ENCODE measurements around the gene PARVG. TPM values are rescaled to one million over a fixed set of nuclear protein-coding genes. Genes with fewer than 3 reads are reported as not detected.
"Not testable (repeated sequence)": the region's sequence is repeated elsewhere in the genome, so short reads cannot be mapped to it uniquely, and the experiment has no call there.

PARVG gene
- total RNA-seq, 2 donors from 2014 or later, result 74.9 to 81.5 TPM

GRCh38 chr22:44217346-44217745, 36.6 kb downstream of the PARVG start:
- ATAC-seq (replicated peaks in 1 of 2), result no peak
- Mint-ChIP-seq H3K27ac (no peak overlapping the region), H3K9me3 (peaks cover 0 to 2% of the 10 kb centered on the region in 2 donors), H3K36me3 (ENCODE audit: insufficient read depth in 2 of 2) (peaks cover 0 to 2% of the 10 kb centered on the region in 2 donors), H3K27me3 (ENCODE audit: low read depth) (no peaks in the 10 kb centered on the region), H3K4me1 (ENCODE audit: low read depth) (no peaks in the 10 kb centered on the region), H3K4me3 (no peak overlapping the region)
- no peak for DNase-seq

- Mint-ChIP-seq H3K36me3 (ENCODE audit: insufficient read depth in 2 of 2) (peaks cover 0 to 2% of the 10 kb centered on the region in 2 donors), H3K4me3 (no peak overlapping the region), H3K27me3 (ENCODE audit: low read depth) (no peaks in the 10 kb centered on the region), H3K4me1 (ENCODE audit: low read depth) (no peaks in the 10 kb centered on the region), H3K9me3 (peaks cover 0 to 2% of the 10 kb centered on the region in 2 donors), H3K27ac (no peak overlapping the region)
- DNase-seq (no peak), ATAC-seq (replicated peaks in 1 of 2) (no peak)
Observed at GRCh38 chr22:44218071-44218470, 37.3 kb downstream of the PARVG start.

GRCh38 chr22:44219101-44219870, 38.6 kb downstream of the PARVG start:
- Mint-ChIP-seq H3K4me1 (ENCODE audit: low read depth) (no peaks in the 10 kb centered on the region), H3K36me3 (ENCODE audit: insufficient read depth in 2 of 2) (peaks cover 0 to 2% of the 10 kb centered on the region in 2 donors), H3K9me3 (peaks cover 0 to 2% of the 10 kb centered on the region in 2 donors), H3K27ac (no peak overlapping the region), H3K4me3 (no peak overlapping the region), H3K27me3 (ENCODE audit: low read depth) (no peaks in the 10 kb centered on the region)
- DNase-seq (no peak), ATAC-seq (replicated peaks in 1 of 2) (no peak)

GRCh38 chr22:44220727-44221680, 40.3 kb downstream of the PARVG start:
- H3K27me3 Mint-ChIP-seq (ENCODE audit: low read depth), result peaks cover 13% of the 10 kb centered on the region
- H3K36me3 Mint-ChIP-seq (ENCODE audit: insufficient read depth in 2 of 2), result peaks cover 0 to 2% of the 10 kb centered on the region in 2 donors
- H3K4me1 Mint-ChIP-seq (ENCODE audit: low read depth), result no peaks in the 10 kb centered on the region
- no peak overlapping the region for H3K4me3 Mint-ChIP-seq
- H3K27ac Mint-ChIP-seq, result no peak overlapping the region
- DNase-seq (no peak), ATAC-seq (replicated peaks in 1 of 2) (no peak)
- peaks cover 0 to 2% of the 10 kb centered on the region in 2 donors for H3K9me3 Mint-ChIP-seq

GRCh38 chr22:44221710-44222475, 41.2 kb downstream of the PARVG start:
- DNase-seq (no peak), ATAC-seq (replicated peaks in 1 of 2) (no peak)
- Mint-ChIP-seq H3K36me3 (ENCODE audit: insufficient read depth in 2 of 2) (no peaks in the 10 kb centered on the region), H3K4me3 (no peak overlapping the region), H3K4me1 (ENCODE audit: low read depth) (no peaks in the 10 kb centered on the region), H3K9me3 (no peaks in the 10 kb centered on the region), H3K27ac (no peak overlapping the region), H3K27me3 (ENCODE audit: low read depth) (peaks cover 19% of the 10 kb centered on the region)

- peaks cover 0 to 2% of the 10 kb centered on the region in 2 donors for H3K36me3 Mint-ChIP-seq (ENCODE audit: insufficient read depth in 2 of 2)
- no peak overlapping the region for H3K27ac Mint-ChIP-seq
- no peak for ATAC-seq (replicated peaks in 1 of 2)
- no peak for DNase-seq
- H3K9me3 Mint-ChIP-seq, result peaks cover 1 to 2% of the 10 kb centered on the region in 2 donors
- H3K4me1 Mint-ChIP-seq (ENCODE audit: low read depth), result no peaks in the 10 kb centered on the region
- H3K4me3 Mint-ChIP-seq, result no peak overlapping the region
- H3K27me3 Mint-ChIP-seq (ENCODE audit: low read depth), result peaks cover 19% of the 10 kb centered on the region
Observed at GRCh38 chr22:44224166-44224565, 43.4 kb downstream of the PARVG start.

GRCh38 chr22:44225091-44225689, 44.5 kb downstream of the PARVG start:
- Mint-ChIP-seq H3K36me3 (ENCODE audit: insufficient read depth in 2 of 2) (peaks cover 0 to 2% of the 10 kb centered on the region in 2 donors), H3K9me3 (peaks cover 1 to 5% of the 10 kb centered on the region in 2 donors), H3K4me3 (no peak overlapping the region), H3K27ac (no peak overlapping the region), H3K4me1 (ENCODE audit: low read depth) (no peaks in the 10 kb centered on the region), H3K27me3 (ENCODE audit: low read depth) (peaks cover 28% of the 10 kb centered on the region)
- no peak for ATAC-seq (replicated peaks in 1 of 2)
- DNase-seq, result no peak

- peaks cover 1 to 5% of the 10 kb centered on the region in 2 donors for H3K9me3 Mint-ChIP-seq
- no peak overlapping the region for H3K27ac Mint-ChIP-seq
- no peak for ATAC-seq (replicated peaks in 1 of 2)
Observed at GRCh38 chr22:44225812-44226211, 45.1 kb downstream of the PARVG start.

GRCh38 chr22:44229331-44229730, 48.6 kb downstream of the PARVG start:
- Mint-ChIP-seq H3K27ac (no peak overlapping the region), H3K4me1 (ENCODE audit: low read depth) (no peaks in the 10 kb centered on the region), H3K9me3 (peaks cover 1 to 7% of the 10 kb centered on the region in 2 donors), H3K27me3 (ENCODE audit: low read depth) (peaks cover 28% of the 10 kb centered on the region), H3K4me3 (no peak overlapping the region), H3K36me3 (ENCODE audit: insufficient read depth in 2 of 2) (peaks cover 0 to 2% of the 10 kb centered on the region in 2 donors)
- DNase-seq (no peak), ATAC-seq (replicated peaks in 1 of 2) (no peak)

More at GRCh38 chr22:44225812-44226211, 45.1 kb downstream of the PARVG start:
- no peak overlapping the region for H3K4me3 Mint-ChIP-seq
- peaks cover 28% of the 10 kb centered on the region for H3K27me3 Mint-ChIP-seq (ENCODE audit: low read depth)
- DNase-seq, result no peak
- peaks cover 0 to 2% of the 10 kb centered on the region in 2 donors for H3K36me3 Mint-ChIP-seq (ENCODE audit: insufficient read depth in 2 of 2)
- no peaks in the 10 kb centered on the region for H3K4me1 Mint-ChIP-seq (ENCODE audit: low read depth)

GRCh38 chr22:44229809-44230208, 49.1 kb downstream of the PARVG start:
- ATAC-seq (replicated peaks in 1 of 2) (no peak), DNase-seq (no peak)
- peaks cover 0 to 2% of the 10 kb centered on the region in 2 donors for H3K36me3 Mint-ChIP-seq (ENCODE audit: insufficient read depth in 2 of 2)
- peaks cover 1 to 7% of the 10 kb centered on the region in 2 donors for H3K9me3 Mint-ChIP-seq
- H3K4me3 Mint-ChIP-seq, result no peak overlapping the region
- peaks cover 27% of the 10 kb centered on the region for H3K27me3 Mint-ChIP-seq (ENCODE audit: low read depth)
- H3K4me1 Mint-ChIP-seq (ENCODE audit: low read depth), result no peaks in the 10 kb centered on the region
- no peak overlapping the region for H3K27ac Mint-ChIP-seq

GRCh38 chr22:44231233-44231632, 50.5 kb downstream of the PARVG start:
- ATAC-seq (replicated peaks in 1 of 2), result no peak
- peaks cover 13% of the 10 kb centered on the region for H3K27me3 Mint-ChIP-seq (ENCODE audit: low read depth)

GRCh38 chr22:44234372-44234771, 53.6 kb downstream of the PARVG start:
- not testable (repeated sequence) for H3K9me3 Mint-ChIP-seq; H3K4me3 Mint-ChIP-seq; ATAC-seq (replicated peaks in 1 of 2); DNase-seq; H3K27ac Mint-ChIP-seq; H3K36me3 Mint-ChIP-seq (ENCODE audit: insufficient read depth in 2 of 2); H3K4me1 Mint-ChIP-seq (ENCODE audit: low read depth)
- peaks cover 15% of the 10 kb centered on the region for H3K27me3 Mint-ChIP-seq (ENCODE audit: low read depth)

More at GRCh38 chr22:44231233-44231632, 50.5 kb downstream of the PARVG start:
- H3K9me3 Mint-ChIP-seq, result peaks cover 1 to 7% of the 10 kb centered on the region in 2 donors
- H3K27ac Mint-ChIP-seq, result no peak overlapping the region
- DNase-seq, result no peak
- no peaks in the 10 kb centered on the region for H3K4me1 Mint-ChIP-seq (ENCODE audit: low read depth)
- H3K4me3 Mint-ChIP-seq, result no peak overlapping the region
- H3K36me3 Mint-ChIP-seq (ENCODE audit: insufficient read depth in 2 of 2), result peaks cover 0 to 2% of the 10 kb centered on the region in 2 donors

Data from activated T-cell treated with anti-CD3 and anti-CD28 coated beads, Interleukin-2, amount 50 U/mL, for 72 hours (primary cell).